H1 (cell line): Measurements from ENCODE around the gene OXSR1. TPM values are rescaled to one million over a fixed set of nuclear protein-coding genes. Genes with fewer than 3 reads are reported as not detected.

Experiments used
- CTCF ChIA-PET: fragments of 300-600 bp; sonication (Branson Sonifier 250); formaldehyde crosslinking; loops from one replicate; lab custom pipeline; 2021; ENCODE audit not compliant: partially characterized antibody; lab: Charles Lee
- POLR2A ChIA-PET: fragments of 300-600 bp; sonication (Branson Sonifier 250); formaldehyde crosslinking; loops from one replicate; lab custom pipeline; 2021; ENCODE audit warnings: inconsistent platforms; ENCODE audit not compliant: partially characterized antibody; lab: Charles Lee
- DNase-seq, 2 experiments: peaks; one replicate each; pipeline versions ENCODE4 v3.0.0 to v3.0.0-alpha.2; 2010 to 2022; ENCODE audit warnings: low spot score in 2 of 2, low read depth in 1 of 2, mixed read lengths in 1 of 2
- FAIRE-seq: peaks from 2 replicates; lab custom pipeline; 2011; peaks lifted over from hg19 to GRCh38; lab: Jason Lieb, UNC
- H2AFZ ChIP-seq: 2 replicates; pipeline ENCODE4 v1.8.1; 2012; ENCODE audit warnings: low read length, inconsistent platforms
- H2AK5ac ChIP-seq: 2 replicates; pipeline ENCODE4 v1.6.1; 2013; ENCODE audit warnings: low read depth, low read length
- H2BK120ac ChIP-seq: replicated peaks from 2 replicates; pipeline ENCODE3; 2013; ENCODE audit warnings: low read depth, low read length, inconsistent platforms
- H2BK12ac ChIP-seq: 2 replicates; pipeline ENCODE4 v1.6.1; 2013; ENCODE audit warnings: low read depth, low read length
- H2BK15ac ChIP-seq: 2 replicates; pipeline ENCODE4 v1.6.1; 2013; ENCODE audit warnings: low read length
- H2BK20ac ChIP-seq: 2 replicates; pipeline ENCODE4 v1.6.1; 2013; ENCODE audit warnings: low read length
- H2BK5ac ChIP-seq: 2 replicates; pipeline ENCODE4 v1.6.1; 2013; ENCODE audit warnings: low read depth, low read length
- H3K14ac ChIP-seq: 2 replicates; pipeline ENCODE4 v1.6.1; 2013; ENCODE audit warnings: inconsistent platforms; ENCODE audit not compliant: insufficient read length
- H3K18ac ChIP-seq: 2 replicates; pipeline ENCODE4 v1.6.1; 2013; ENCODE audit warnings: low read length; ENCODE audit errors: extremely low read depth
- H3K23ac ChIP-seq: 2 replicates; pipeline ENCODE4 v1.6.1; 2013; ENCODE audit warnings: inconsistent platforms; ENCODE audit not compliant: insufficient read length
- H3K23me2 ChIP-seq: 2 replicates; pipeline ENCODE4 v1.6.1; 2013; ENCODE audit warnings: low read depth, low read length
- H3K27ac ChIP-seq: 2 replicates; pipeline ENCODE4 v1.6.1; 2011; ENCODE audit warnings: low read depth, low read length, inconsistent platforms
- H3K27me3 ChIP-seq, 4 experiments: replicated peaks in 1 of 4; 1 replicate in 1 of 4; 2 replicates in 3 of 4; pipeline versions ENCODE4 v1.6.1 to v1.8.1; 2011 to 2013; ENCODE audit warnings: low read length in 3 of 4, mild to moderate bottlenecking in 3 of 4, inconsistent platforms in 2 of 4, mixed read lengths in 2 of 4, moderate library complexity in 1 of 4; ENCODE audit not compliant: control insufficient read depth in 3 of 4, insufficient read depth in 3 of 4; ENCODE audit errors: extremely low read depth in 1 of 4
- H3K36me3 ChIP-seq, 4 experiments: 2 replicates each; pipeline versions ENCODE4 v1.6.1 to v1.8.1; 2011 to 2013; ENCODE audit warnings: mild to moderate bottlenecking in 4 of 4, low read length in 3 of 4, moderate library complexity in 2 of 4, control low read depth in 1 of 4, inconsistent platforms in 1 of 4; ENCODE audit not compliant: insufficient read depth in 4 of 4, control insufficient read depth in 2 of 4
- H3K4ac ChIP-seq: replicated peaks from 2 replicates; pipeline ENCODE3; 2013; ENCODE audit warnings: low read length, low read depth, mixed read lengths, inconsistent platforms; ENCODE audit not compliant: insufficient read length
- H3K4me1 ChIP-seq, 4 experiments: replicated peaks in 1 of 4; 1 replicate in 1 of 4; 2 replicates in 3 of 4; pipeline versions ENCODE4 v1.6.1 to v1.8.1; 2011 to 2013; ENCODE audit warnings: low read length in 3 of 4, inconsistent platforms in 2 of 4, mixed read lengths in 1 of 4; ENCODE audit not compliant: insufficient read depth in 4 of 4, control insufficient read depth in 3 of 4
- H3K4me2 ChIP-seq, 2 experiments: 2 replicates each; pipeline versions ENCODE4 v1.6.1 to v1.8.1; 2011 to 2013; ENCODE audit warnings: low read depth in 2 of 2, low read length in 2 of 2, control low read depth in 1 of 2, inconsistent platforms in 1 of 2, mild to moderate bottlenecking in 1 of 2; ENCODE audit not compliant: insufficient read depth in 1 of 2
- H3K4me3 ChIP-seq, 4 experiments: fragments of 200-600, 300-600 bp in 1 of 4; sonication (generic), shearing (Covaris generic), sonication (Bioruptor Twin) in 1 of 4; 2 replicates each; pipeline versions ENCODE4 v1.5.1 to v1.8.1; 2011 to 2016; ENCODE audit warnings: low read length in 4 of 4, low read depth in 3 of 4, control low read depth in 2 of 4, inconsistent platforms in 2 of 4, mild to moderate bottlenecking in 2 of 4, mixed read lengths in 1 of 4, moderate library complexity in 1 of 4; ENCODE audit not compliant: insufficient read depth in 2 of 4; ENCODE audit errors: extremely low read depth in 1 of 4
- H3K56ac ChIP-seq: replicated peaks from 2 replicates; pipeline ENCODE3; 2013; ENCODE audit warnings: low read depth, mild to moderate bottlenecking, mixed read lengths, low read length, inconsistent platforms; ENCODE audit not compliant: insufficient read length
- H3K79me1 ChIP-seq: 2 replicates; pipeline ENCODE4 v1.6.1; 2013; ENCODE audit warnings: low read depth, low read length, control low read depth
- H3K79me2 ChIP-seq, 2 experiments: 2 replicates each; pipeline versions ENCODE4 v1.6.1 to v1.8.1; 2012 to 2013; ENCODE audit warnings: low read length in 2 of 2, mild to moderate bottlenecking in 2 of 2, inconsistent platforms in 1 of 2; ENCODE audit not compliant: insufficient read depth in 2 of 2, control insufficient read depth in 1 of 2
- H3K9ac ChIP-seq, 4 experiments: replicated peaks in 1 of 4; 1 replicate in 1 of 4; 2 replicates in 3 of 4; pipeline versions ENCODE4 v1.6.1 to v1.8.1; 2011 to 2013; ENCODE audit warnings: low read depth in 3 of 4, low read length in 3 of 4, control low read depth in 2 of 4, mild to moderate bottlenecking in 2 of 4, moderate library complexity in 2 of 4, inconsistent platforms in 1 of 4; ENCODE audit errors: extremely low read depth in 1 of 4
- H3K9me3 ChIP-seq, 2 experiments: 2 replicates each; pipeline versions ENCODE4 v1.6.1 to v1.8.1; 2012 to 2013; ENCODE audit warnings: mild to moderate bottlenecking in 2 of 2, moderate library complexity in 2 of 2, control low read depth in 1 of 2, inconsistent platforms in 1 of 2, low read depth in 1 of 2, low read length in 1 of 2, mixed read lengths in 1 of 2; ENCODE audit not compliant: insufficient read depth in 2 of 2
- H4K20me1 ChIP-seq, 2 experiments: replicated peaks in 1 of 2; 2 replicates each; pipeline versions ENCODE3 to v1.8.1; 2011 to 2013; ENCODE audit warnings: inconsistent platforms in 2 of 2, low read length in 2 of 2, mild to moderate bottlenecking in 1 of 2; ENCODE audit not compliant: insufficient read depth in 2 of 2, control insufficient read depth in 1 of 2
- H4K5ac ChIP-seq: 2 replicates; pipeline ENCODE4 v1.6.1; 2013; ENCODE audit warnings: low read length, low read depth, mixed read lengths, inconsistent platforms; ENCODE audit not compliant: insufficient read length
- H4K8ac ChIP-seq: 2 replicates; pipeline ENCODE4 v1.8.0; 2013; ENCODE audit warnings: mild to moderate bottlenecking, moderate library complexity, low read length, inconsistent platforms; ENCODE audit not compliant: insufficient read depth; ENCODE audit errors: extremely low read depth
- H4K91ac ChIP-seq: replicated peaks from 2 replicates; pipeline ENCODE3; 2013; ENCODE audit warnings: low read length, mixed read lengths, inconsistent platforms; ENCODE audit not compliant: insufficient read length
- BRCA1 ChIP-seq: IDR thresholded peaks from 2 replicates; pipeline ENCODE4 v1.6.1; 2012; ENCODE audit warnings: low read depth, low read length, improper control_type of control experiment
- CBX5 ChIP-seq: fragments of 300-800, 300-1000 bp; sonication (generic); IDR thresholded peaks from 2 replicates; pipeline ENCODE4 v1.7.1; 2016; ENCODE audit warnings: antibody characterized with exemption, low read length, low read depth
- CTBP2 ChIP-seq: IDR thresholded peaks from 2 replicates; pipeline ENCODE4 v1.7.0; 2011; ENCODE audit warnings: borderline replicate concordance, mild to moderate bottlenecking, moderate library complexity, mixed read lengths, low read length; ENCODE audit not compliant: insufficient read depth, insufficient read length
- KDM4A ChIP-seq: IDR thresholded peaks from one replicate; pipeline ENCODE4 v1.7.1; 2012; ENCODE audit warnings: low read depth, mild to moderate bottlenecking, moderate library complexity, low read length, inconsistent platforms; ENCODE audit not compliant: severe bottlenecking
- POLR2A ChIP-seq, 2 experiments: IDR thresholded peaks; 1 replicate in 1 of 2; 2 replicates in 1 of 2; pipeline ENCODE4 v1.6.1; 2011; ENCODE audit warnings: low read depth in 2 of 2, low read length in 2 of 2, mild to moderate bottlenecking in 2 of 2; ENCODE audit errors: control extremely low read depth in 1 of 2
- SP4 ChIP-seq: IDR thresholded peaks from 2 replicates; pipeline ENCODE4 v1.6.1; 2012; ENCODE audit warnings: low read length, inconsistent platforms
- WGBS, 2 experiments: shearing (Covaris generic) in 1 of 2; methylation state at CpG; one replicate each; pipeline versions ENCODE4 v1.1.6 to v1.1.7; 2013 to 2015; ENCODE audit warnings: low lambda C conversion rate in 2 of 2, mixed read lengths in 2 of 2, inconsistent platforms in 1 of 2, low coverage in 1 of 2, missing lambda C conversion rate in 1 of 2; ENCODE audit not compliant: insufficient replicate concordance in 2 of 2, insufficient coverage in 1 of 2, insufficient read length in 1 of 2; ENCODE audit errors: extremely low coverage in 1 of 2, missing lambda C conversion rate in 1 of 2; 5-methylcytosine and 5-hydroxymethylcytosine counted together
- polyA plus RNA-seq, 7 experiments: library from polyadenylated mRNA; depleted of rRNA in 3 of 7; stranded (reverse) in 5 of 7; unstranded in 2 of 7; fragments of >200 nt in 5 of 7; fragments of 200-250 nt in 2 of 7; gene quantifications; 1 replicate in 5 of 7; 2 replicates in 1 of 7; 4 replicates in 1 of 7; pipeline versions ENCODE4 v1.2.1 to v1.2.3, GENCODE V29; 2011 to 2013; ENCODE audit warnings: missing spikeins in 2 of 7, mixed read lengths in 2 of 7
- total RNA-seq: library from RNA; stranded (reverse); fragmentation: NEBNext Ultra II Directional; extraction: Animal tissue kit (Norgen Biotek cat#: 25700); gene quantifications from 2 replicates; pipeline ENCODE4 v1.2.1, GENCODE V29; 2021

Gene OXSR1
- total and polyA plus RNA-seq, 2 of the 8 experiments (the other 6 are each of a cell fraction or from before 2014, with no cell fraction given) = 25.1 to 47.0 TPM

- Histone ChIP-seq H2AK5ac (no peak overlapping the region), H2BK5ac (no peak overlapping the region), H3K79me1 (no peaks in the 10 kb centered on the region), H3K23me2 (peaks cover 18% of the 10 kb centered on the region), H2BK120ac (no peak overlapping the region), H2BK20ac (no peak overlapping the region), H3K4me2 (no peak overlapping the region), H4K91ac (no peak overlapping the region), H3K56ac (no peak overlapping the region), H4K8ac (no peak overlapping the region; the same call in 1 of the 2 replicates), H3K36me3 (peaks cover 3 to 11% (median 8%) of the 10 kb centered on the region in 4 experiments; a peak in 4 of 8 replicates), H3K14ac (no peak overlapping the region), H4K20me1 (no peaks in the 10 kb centered on the region), H4K5ac (no peak overlapping the region), H3K4me3 (no peak overlapping the region), H3K18ac (no peak overlapping the region), H3K4me1 (peaks cover 7 to 16% (median 13%) of the 10 kb centered on the region in 4 experiments), H2AFZ (no peak overlapping the region), H3K79me2 (peaks cover 0 to 8% of the 10 kb centered on the region in 2 experiments; a peak in 1 of 4 replicates)
- POLR2A ChIA-PET = interaction anchor here (1.3 to 2.3 kb wide), 2 partner anchors 22 to 23 kb away, joined by 3 to 13 read pairs; partner anchors contain the start of gene OXSR1
- WGBS, 2 experiments = 83% methylated on average over 2 of the region's 2 CpGs; no CpG with 5 or more reads in 1 of the 2 experiments
- FAIRE-seq = no peak
- CTCF ChIA-PET = interaction anchor here (1.2 to 8.1 kb wide), 6 partner anchors 10 to 156 kb away, joined by 3 to 52 read pairs (median 6); no protein-coding TSS in a partner anchor
- no peak for TF ChIP-seq BRCA1
- TF ChIP-seq CTBP2 = no peak
- no peak for TF ChIP-seq KDM4A
- TF ChIP-seq SP4 = no peak
- TF ChIP-seq CBX5 = no peak
- no peak for TF ChIP-seq POLR2A (IDR thresholded peaks at IDR 0.05; ENCODE audit: control extremely low read depth in 1 of 2, low read depth in 2 of 2, low read length in 2 of 2)
- TF ChIP-seq, all 59 proteins: peak for 0
- H3K4ac ChIP-seq = no peak overlapping the region
- H3K9ac ChIP-seq = no peak overlapping the region
- H3K27ac ChIP-seq = no peak overlapping the region
- no peaks in the 10 kb centered on the region for H3K27me3 ChIP-seq
- no peak overlapping the region for H3K23ac ChIP-seq
- no peak overlapping the region for H2BK12ac ChIP-seq
- no peaks in the 10 kb centered on the region for H3K9me3 ChIP-seq
- H2BK15ac ChIP-seq = no peak overlapping the region
- DNase-seq = no peak
These were observed 23.4 kb upstream of the OXSR1 start for GRCh38 chr3:38141952-38142273.
